Hematopoietic multipotent progenitor cell treated with erythropoietin and hydrocortisone succinate and interleukin-3 and kit ligand, for 8 days (in vitro differentiated cells): ENCODE measurements around the gene MPHOSPH8.
"Not testable (repeated sequence)": the region's sequence is repeated elsewhere in the genome, so short reads cannot be mapped to it uniquely, and the experiment has no call there.

Experiments
- DNase-seq: peaks from one replicate; pipeline ENCODE4 v3.0.0-alpha.2; 2015

MPHOSPH8 gene

GRCh38 chr13:19691447-19691846 is 58.0 kb downstream of the MPHOSPH8 start:
- DNase-seq, result not testable (repeated sequence)

GRCh38 chr13:19695428-19695827 is 62.0 kb downstream of the MPHOSPH8 start:
- DNase-seq, result no peak

- no peak for DNase-seq
These were observed 62.4 kb downstream of the MPHOSPH8 start for GRCh38 chr13:19695829-19696228.

GRCh38 chr13:19700963-19701362 is 67.5 kb downstream of the MPHOSPH8 start:
- not testable (repeated sequence) for DNase-seq

- DNase-seq, result not testable (repeated sequence)
These were observed 68.2 kb downstream of the MPHOSPH8 start for GRCh38 chr13:19701619-19702018.

DNA sequence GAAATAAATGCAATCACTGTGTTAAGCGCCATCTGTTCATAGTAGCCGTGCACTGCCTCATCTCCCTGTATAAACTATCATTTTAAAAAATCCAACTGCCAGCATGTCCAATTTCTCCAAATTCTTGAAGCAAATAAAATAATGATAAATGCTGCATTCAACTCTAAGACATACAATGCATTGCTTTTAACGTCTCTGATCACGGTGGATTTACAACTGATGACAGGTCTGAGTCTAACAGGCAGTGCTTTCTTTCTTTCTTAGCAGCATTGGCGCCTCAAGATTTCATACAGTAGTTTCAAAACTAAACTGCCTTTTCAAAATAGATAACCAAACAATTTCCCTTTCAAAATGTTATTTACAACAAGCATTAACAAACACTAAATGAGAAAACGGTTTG is 70.8 kb downstream of the MPHOSPH8 start:
- DNase-seq, result not testable (repeated sequence)

DNA sequence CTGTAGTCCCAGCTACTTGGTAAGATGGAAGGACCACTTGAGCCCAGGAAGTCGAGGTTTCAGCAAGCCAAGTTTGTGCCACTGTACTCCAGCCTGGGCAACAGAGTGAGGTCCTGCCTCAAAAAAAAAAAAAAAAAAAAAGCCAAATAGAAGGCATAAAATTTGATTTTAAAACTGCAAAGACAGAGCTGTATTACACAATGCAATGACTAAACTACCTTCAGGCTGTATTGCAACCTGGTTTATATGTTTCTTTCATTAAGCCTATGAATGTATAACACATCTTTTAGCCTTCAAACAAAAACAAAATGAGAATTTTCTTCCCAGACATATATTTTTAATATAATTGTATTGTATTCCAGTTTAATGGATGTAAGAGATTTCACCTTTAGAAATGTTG is 75.6 kb downstream of the MPHOSPH8 start:
- DNase-seq, result not testable (repeated sequence)

GRCh38 chr13:19709782-19710181 is 76.3 kb downstream of the MPHOSPH8 start:
- not testable (repeated sequence) for DNase-seq

- DNase-seq, result no peak
These were observed 79.9 kb downstream of the MPHOSPH8 start for GRCh38 chr13:19713186-19713965.

GRCh38 chr13:19720039-19720438 is 86.6 kb downstream of the MPHOSPH8 start:
- no peak for DNase-seq
